SK-N-SH (cell line): Measurements from ENCODE around the gene YBX1. TPM values are rescaled to one million over a fixed set of nuclear protein-coding genes. Genes with fewer than 3 reads are reported as not detected.

Experiments
- CTCF ChIA-PET: fragments of 300-600, 350-600 bp; formaldehyde crosslinking; extraction: SDS; loops from one replicate; lab custom pipeline; 2021; lab: Yijun Ruan, JAX
- POLR2A ChIA-PET: fragments of 350-600 bp; sonication (Branson Sonifier 250); formaldehyde crosslinking; extraction: SDS; loops from one replicate; lab custom pipeline; 2020; ENCODE audit warnings: antibody characterized with exemption, inconsistent platforms; lab: Yijun Ruan, JAX
- DNase-seq: peaks from one replicate; pipeline ENCODE4 v3.0.0; 2012
- H2AFZ ChIP-seq: fragments of 200-600 bp; sonication (generic); 2 replicates; pipeline ENCODE4 v1.8.1; 2016; ENCODE audit warnings: antibody characterized with exemption, mild to moderate bottlenecking, low read depth
- H3F3A ChIP-seq: fragments of 200-600 bp; sonication (generic); replicated peaks from 2 replicates; pipeline ENCODE3; 2016; ENCODE audit warnings: antibody characterized with exemption, mild to moderate bottlenecking; ENCODE audit not compliant: insufficient read depth
- H3K27ac ChIP-seq, 2 experiments: fragments of 200-500 bp in 1 of 2; fragments of 200-600 bp in 1 of 2; sonication (Bioruptor generic) in 1 of 2; sonication (generic), shearing (Covaris generic) in 1 of 2; 2 replicates each; pipeline versions ENCODE4 v1.5.1 to v1.6.1; 2014 to 2016; ENCODE audit warnings: low read depth in 2 of 2, inconsistent platforms in 1 of 2, low read length in 1 of 2, mild to moderate bottlenecking in 1 of 2, mixed read lengths in 1 of 2
- H3K27me3 ChIP-seq: fragments of 200-600 bp; sonication (generic), shearing (Covaris generic); 2 replicates; pipeline ENCODE4 v1.6.1; 2016; ENCODE audit warnings: mixed run types; ENCODE audit not compliant: insufficient read depth
- H3K36me3 ChIP-seq, 2 experiments: fragments of 200-500 bp in 1 of 2; fragments of 200-600 bp in 1 of 2; sonication (Bioruptor generic) in 1 of 2; sonication (generic) in 1 of 2; replicated peaks in 1 of 2; 2 replicates each; pipeline versions ENCODE3 to v1.5.1; 2014 to 2016; ENCODE audit warnings: low read length in 1 of 2, mild to moderate bottlenecking in 1 of 2; ENCODE audit not compliant: insufficient read depth in 2 of 2, control insufficient read depth in 1 of 2
- H3K4me1 ChIP-seq, 2 experiments: fragments of 200-500 bp in 1 of 2; fragments of 200-600 bp in 1 of 2; sonication (Bioruptor generic) in 1 of 2; sonication (generic), shearing (Covaris generic) in 1 of 2; 2 replicates each; pipeline versions ENCODE4 v1.5.1 to v1.6.1; 2014 to 2016; ENCODE audit warnings: low read depth in 1 of 2, low read length in 1 of 2, mixed run types in 1 of 2; ENCODE audit not compliant: insufficient read depth in 2 of 2, control insufficient read depth in 1 of 2
- H3K4me2 ChIP-seq: fragments of 200-600 bp; sonication (generic), shearing (Covaris generic); 2 replicates; pipeline ENCODE4 v1.6.1; 2017; ENCODE audit warnings: mixed run types
- H3K4me3 ChIP-seq, 2 experiments: fragments of 200-500 bp in 1 of 2; fragments of 200-600 bp in 1 of 2; sonication (Bioruptor generic) in 1 of 2; sonication (generic), shearing (Covaris generic) in 1 of 2; 2 replicates each; pipeline versions ENCODE4 v1.5.1 to v1.8.1; 2014 to 2016; ENCODE audit warnings: low read depth in 2 of 2, inconsistent platforms in 1 of 2, low read length in 1 of 2, mild to moderate bottlenecking in 1 of 2, mixed read lengths in 1 of 2, moderate library complexity in 1 of 2
- H3K79me2 ChIP-seq: fragments of 200-600 bp; sonication (generic); 2 replicates; pipeline ENCODE4 v1.8.1; 2017; ENCODE audit warnings: mild to moderate bottlenecking; ENCODE audit not compliant: insufficient read depth
- H3K9ac ChIP-seq: fragments of 200-600 bp; sonication (generic); 2 replicates; pipeline ENCODE4 v1.6.1; 2017; ENCODE audit warnings: mixed run types
- H3K9me2 ChIP-seq: fragments of 200-600 bp; sonication (generic); 2 replicates; pipeline ENCODE4 v1.6.1; 2017; ENCODE audit warnings: mixed run types
- H3K9me3 ChIP-seq: fragments of 200-600 bp; sonication (generic); 2 replicates; pipeline ENCODE4 v1.6.1; 2017; ENCODE audit warnings: mixed run types, mild to moderate bottlenecking, moderate library complexity
- H4K20me1 ChIP-seq: fragments of 200-600 bp; sonication (generic); 2 replicates; pipeline ENCODE4 v1.6.1; 2017; ENCODE audit warnings: mild to moderate bottlenecking, mixed run types; ENCODE audit not compliant: insufficient read depth
- CHD2 ChIP-seq: fragments of 150-350 bp; IDR thresholded peaks from 2 replicates; pipeline ENCODE4 v1.6.1; 2018; ENCODE audit warnings: low read length; ENCODE audit not compliant: partially characterized antibody
- ELF1 ChIP-seq: IDR thresholded peaks from 2 replicates; pipeline ENCODE4 v1.4.0; 2012
- EP300 ChIP-seq, 2 experiments: IDR thresholded peaks; 2 replicates each; pipeline versions ENCODE4 v1.4.0 to v1.6.1; 2012; ENCODE audit warnings: borderline replicate concordance in 1 of 2, low read depth in 1 of 2, low read length in 1 of 2
- FOSL2 ChIP-seq: IDR thresholded peaks from 2 replicates; pipeline ENCODE4 v1.4.0; 2012; ENCODE audit warnings: low read depth, mild to moderate bottlenecking, moderate library complexity, borderline replicate concordance
- GABPA ChIP-seq: IDR thresholded peaks from 2 replicates; pipeline ENCODE4 v1.4.0; 2012; ENCODE audit warnings: low read depth, mild to moderate bottlenecking
- NRF1 ChIP-seq: IDR thresholded peaks from 2 replicates; pipeline ENCODE4 v1.6.1; 2012; ENCODE audit warnings: low read depth, mild to moderate bottlenecking, low read length
- POLR2AphosphoS5 ChIP-seq: IDR thresholded peaks from 2 replicates; pipeline ENCODE4 v1.6.1; 2012; ENCODE audit warnings: low read depth, low read length
- RCOR1 ChIP-seq: fragments of 150-350 bp; IDR thresholded peaks from 2 replicates; pipeline ENCODE4 v1.6.1; 2017; ENCODE audit warnings: antibody characterized with exemption, low read length
- SIN3A ChIP-seq: IDR thresholded peaks from 2 replicates; pipeline ENCODE4 v1.6.1; 2012; ENCODE audit warnings: low read depth, mild to moderate bottlenecking, low read length, moderate library complexity, borderline replicate concordance
- SMC3 ChIP-seq: IDR thresholded peaks from 2 replicates; pipeline ENCODE4 v1.6.1; 2012; ENCODE audit warnings: low read depth, low read length, improper control_type of control experiment
- TAF1 ChIP-seq: IDR thresholded peaks from 2 replicates; pipeline ENCODE4 v1.6.1; 2012; ENCODE audit warnings: low read depth, mild to moderate bottlenecking, low read length, moderate library complexity, borderline replicate concordance
- TEAD4 ChIP-seq: IDR thresholded peaks from 2 replicates; pipeline ENCODE4 v1.4.0; 2012; ENCODE audit warnings: mild to moderate bottlenecking, borderline replicate concordance; ENCODE audit not compliant: insufficient read depth
- WGBS: methylation state at CpG from one replicate; pipeline ENCODE4 v1.1.6; 2017; ENCODE audit warnings: low lambda C conversion rate; 5-methylcytosine and 5-hydroxymethylcytosine counted together
- polyA plus RNA-seq, 3 experiments: library from polyadenylated mRNA; depleted of rRNA; stranded (reverse); fragments of >200 nt; gene quantifications; 2 replicates each; pipeline ENCODE4 v1.2.3, GENCODE V29; 2012
- TF ChIP-seq, protein P1 (sequence below): IDR thresholded peaks from 2 replicates; pipeline ENCODE4 v1.4.0; 2012; ENCODE audit warnings: low read depth
- TF ChIP-seq, protein P2 (sequence below): fragments of 150-350 bp; IDR thresholded peaks from 2 replicates; pipeline ENCODE4 v1.6.1; 2016; ENCODE audit warnings: mild to moderate bottlenecking, low read depth, low read length
- TF ChIP-seq, protein P3 (sequence below): fragments of 200-600 bp; sonication (generic); IDR thresholded peaks from 2 replicates; pipeline ENCODE4 v1.6.1; 2017; ENCODE audit warnings: antibody characterized with exemption, mild to moderate bottlenecking, moderate library complexity
- TF ChIP-seq, protein P4 (sequence below): fragments of 150-350 bp; IDR thresholded peaks from 2 replicates; pipeline ENCODE4 v1.6.1; 2017; ENCODE audit warnings: antibody characterized with exemption, low read length, low read depth, borderline replicate concordance
- TF ChIP-seq, protein P5 (sequence below): IDR thresholded peaks from 2 replicates; pipeline ENCODE4; 2012

Gene YBX1
- polyA plus RNA-seq, 1 of the 3 experiments (the other 2 are of a cell fraction) = 592 TPM

DNA sequence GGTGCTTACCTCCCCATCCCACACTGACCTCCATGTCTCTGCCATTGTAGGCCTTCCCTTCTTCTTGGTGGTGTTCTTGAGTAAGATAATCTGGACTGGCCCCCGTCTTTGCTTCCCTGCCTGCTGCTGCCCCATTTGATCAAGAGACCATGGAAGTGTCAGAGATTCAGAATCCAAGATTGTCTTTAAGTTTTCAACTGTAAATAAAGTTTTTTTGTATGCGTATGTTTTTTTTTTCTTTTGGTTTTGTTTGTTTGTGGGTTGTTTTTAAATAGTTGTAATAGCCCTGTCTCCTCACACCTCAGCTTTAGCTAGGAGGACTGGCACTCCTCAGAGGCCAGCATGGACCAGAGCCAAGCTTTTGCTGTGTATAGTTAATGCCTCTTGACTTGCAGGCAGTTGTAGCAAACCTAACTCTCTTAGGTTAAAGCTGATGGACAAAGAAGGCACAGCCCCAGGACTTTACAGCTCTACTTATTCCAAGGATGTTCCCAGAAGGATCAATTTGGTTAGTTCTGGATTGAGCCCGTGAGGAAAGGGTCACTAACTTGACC is 5.6 kb upstream of the YBX1 start:
- Histone ChIP-seq H3K79me2 (peaks cover 10% of the 10 kb centered on the region; the same call in 1 of the 2 replicates), H3K4me1 (peaks cover 0 to 6% of the 10 kb centered on the region in 2 experiments; a peak in 2 of 4 replicates), H3K4me3 (no peak overlapping the region), H3K4me2 (no peak overlapping the region), H3K9me3 (no peaks in the 10 kb centered on the region), H3K36me3 (peaks cover 6 to 19% of the 10 kb centered on the region in 2 experiments), H3K27me3 (no peaks in the 10 kb centered on the region), H2AFZ (no peak overlapping the region), H3K9me2 (no peaks in the 10 kb centered on the region), H3K27ac (no peak overlapping the region), H3K9ac (no peak overlapping the region), H3F3A (no peaks in the 10 kb centered on the region), H4K20me1 (no peaks in the 10 kb centered on the region)
- 92% methylated on average over 3 of the region's 3 CpGs for WGBS
- no peak for TF ChIP-seq FOSL2
- no peak for TF ChIP-seq NRF1
- no peak for TF ChIP-seq GABPA
- TF ChIP-seq, protein P1, sequence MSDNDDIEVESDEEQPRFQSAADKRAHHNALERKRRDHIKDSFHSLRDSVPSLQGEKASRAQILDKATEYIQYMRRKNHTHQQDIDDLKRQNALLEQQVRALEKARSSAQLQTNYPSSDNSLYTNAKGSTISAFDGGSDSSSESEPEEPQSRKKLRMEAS = no peak
- no peak for TF ChIP-seq ELF1
- TF ChIP-seq TAF1 = no peak
- no peak for TF ChIP-seq TEAD4
- TF ChIP-seq, protein P2, sequence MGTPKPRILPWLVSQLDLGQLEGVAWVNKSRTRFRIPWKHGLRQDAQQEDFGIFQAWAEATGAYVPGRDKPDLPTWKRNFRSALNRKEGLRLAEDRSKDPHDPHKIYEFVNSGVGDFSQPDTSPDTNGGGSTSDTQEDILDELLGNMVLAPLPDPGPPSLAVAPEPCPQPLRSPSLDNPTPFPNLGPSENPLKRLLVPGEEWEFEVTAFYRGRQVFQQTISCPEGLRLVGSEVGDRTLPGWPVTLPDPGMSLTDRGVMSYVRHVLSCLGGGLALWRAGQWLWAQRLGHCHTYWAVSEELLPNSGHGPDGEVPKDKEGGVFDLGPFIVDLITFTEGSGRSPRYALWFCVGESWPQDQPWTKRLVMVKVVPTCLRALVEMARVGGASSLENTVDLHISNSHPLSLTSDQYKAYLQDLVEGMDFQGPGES = no peak
- TF ChIP-seq POLR2AphosphoS5 = no peak
- TF ChIP-seq, protein P3, sequence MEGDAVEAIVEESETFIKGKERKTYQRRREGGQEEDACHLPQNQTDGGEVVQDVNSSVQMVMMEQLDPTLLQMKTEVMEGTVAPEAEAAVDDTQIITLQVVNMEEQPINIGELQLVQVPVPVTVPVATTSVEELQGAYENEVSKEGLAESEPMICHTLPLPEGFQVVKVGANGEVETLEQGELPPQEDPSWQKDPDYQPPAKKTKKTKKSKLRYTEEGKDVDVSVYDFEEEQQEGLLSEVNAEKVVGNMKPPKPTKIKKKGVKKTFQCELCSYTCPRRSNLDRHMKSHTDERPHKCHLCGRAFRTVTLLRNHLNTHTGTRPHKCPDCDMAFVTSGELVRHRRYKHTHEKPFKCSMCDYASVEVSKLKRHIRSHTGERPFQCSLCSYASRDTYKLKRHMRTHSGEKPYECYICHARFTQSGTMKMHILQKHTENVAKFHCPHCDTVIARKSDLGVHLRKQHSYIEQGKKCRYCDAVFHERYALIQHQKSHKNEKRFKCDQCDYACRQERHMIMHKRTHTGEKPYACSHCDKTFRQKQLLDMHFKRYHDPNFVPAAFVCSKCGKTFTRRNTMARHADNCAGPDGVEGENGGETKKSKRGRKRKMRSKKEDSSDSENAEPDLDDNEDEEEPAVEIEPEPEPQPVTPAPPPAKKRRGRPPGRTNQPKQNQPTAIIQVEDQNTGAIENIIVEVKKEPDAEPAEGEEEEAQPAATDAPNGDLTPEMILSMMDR = no peak
- TF ChIP-seq, protein P4, sequence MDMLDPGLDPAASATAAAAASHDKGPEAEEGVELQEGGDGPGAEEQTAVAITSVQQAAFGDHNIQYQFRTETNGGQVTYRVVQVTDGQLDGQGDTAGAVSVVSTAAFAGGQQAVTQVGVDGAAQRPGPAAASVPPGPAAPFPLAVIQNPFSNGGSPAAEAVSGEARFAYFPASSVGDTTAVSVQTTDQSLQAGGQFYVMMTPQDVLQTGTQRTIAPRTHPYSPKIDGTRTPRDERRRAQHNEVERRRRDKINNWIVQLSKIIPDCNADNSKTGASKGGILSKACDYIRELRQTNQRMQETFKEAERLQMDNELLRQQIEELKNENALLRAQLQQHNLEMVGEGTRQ = no peak
- no peak for TF ChIP-seq CHD2
- TF ChIP-seq, protein P5, sequence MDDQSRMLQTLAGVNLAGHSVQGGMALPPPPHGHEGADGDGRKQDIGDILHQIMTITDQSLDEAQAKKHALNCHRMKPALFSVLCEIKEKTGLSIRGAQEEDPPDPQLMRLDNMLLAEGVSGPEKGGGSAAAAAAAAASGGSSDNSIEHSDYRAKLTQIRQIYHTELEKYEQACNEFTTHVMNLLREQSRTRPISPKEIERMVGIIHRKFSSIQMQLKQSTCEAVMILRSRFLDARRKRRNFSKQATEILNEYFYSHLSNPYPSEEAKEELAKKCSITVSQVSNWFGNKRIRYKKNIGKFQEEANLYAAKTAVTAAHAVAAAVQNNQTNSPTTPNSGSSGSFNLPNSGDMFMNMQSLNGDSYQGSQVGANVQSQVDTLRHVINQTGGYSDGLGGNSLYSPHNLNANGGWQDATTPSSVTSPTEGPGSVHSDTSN = no peak
- no peak for TF ChIP-seq RCOR1
- TF ChIP-seq SIN3A = no peak
- TF ChIP-seq EP300 (IDR thresholded peaks at IDR 0.05; ENCODE audit: borderline replicate concordance in 1 of 2, low read depth in 1 of 2, low read length in 1 of 2) = no peak
- TF ChIP-seq SMC3 = no peak
- DNase-seq = no peak
- ChIA-PET CTCF (interaction anchor here (2.8 kb wide), 1 partner anchor 70 kb away, joined by 10 read pairs; no protein-coding TSS in a partner anchor), POLR2A (no interaction called here)
